ENCODE results near the gene ABCD1.

DNA sequence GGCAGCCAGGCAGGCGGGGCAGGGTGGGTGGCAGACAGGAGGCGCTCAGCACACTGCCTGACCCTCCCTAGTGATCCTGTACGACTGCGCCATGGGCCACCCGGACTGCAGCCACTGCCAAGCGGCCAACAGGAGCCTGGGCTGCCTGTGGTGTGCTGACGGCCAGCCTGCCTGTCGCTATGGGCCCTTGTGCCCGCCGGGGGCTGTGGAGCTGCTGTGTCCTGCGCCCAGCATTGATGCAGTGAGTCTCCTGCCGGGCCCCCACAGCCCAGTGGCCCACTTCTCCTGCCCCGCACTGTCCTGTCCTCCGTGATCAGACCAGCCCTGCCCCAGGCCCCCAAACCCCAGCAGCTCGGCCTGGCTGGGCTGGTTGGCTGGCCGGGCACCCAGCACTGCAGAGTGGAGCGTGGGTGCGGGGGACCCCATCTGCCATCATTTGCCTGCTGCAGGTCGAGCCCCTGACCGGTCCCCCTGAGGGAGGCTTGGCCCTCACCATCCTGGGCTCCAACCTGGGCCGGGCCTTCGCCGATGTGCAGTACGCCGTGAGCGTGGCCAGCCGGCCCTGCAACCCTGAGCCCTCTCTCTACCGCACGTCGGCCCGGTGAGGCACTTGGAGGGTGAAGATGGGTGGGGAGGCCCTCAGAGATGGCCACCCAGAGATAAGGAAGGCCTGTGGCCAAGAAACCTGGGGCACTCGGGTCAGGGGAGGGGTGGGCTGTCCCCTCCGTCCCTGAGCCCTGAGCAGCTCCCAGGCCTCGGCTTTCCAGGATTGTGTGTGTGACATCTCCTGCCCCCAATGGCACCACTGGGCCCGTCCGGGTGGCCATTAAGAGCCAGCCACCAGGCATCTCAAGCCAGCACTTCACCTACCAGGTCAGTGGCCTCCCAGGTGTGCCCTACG lies 47.0 kb downstream of the ABCD1 start:
- TF ChIP-seq, protein P1, sequence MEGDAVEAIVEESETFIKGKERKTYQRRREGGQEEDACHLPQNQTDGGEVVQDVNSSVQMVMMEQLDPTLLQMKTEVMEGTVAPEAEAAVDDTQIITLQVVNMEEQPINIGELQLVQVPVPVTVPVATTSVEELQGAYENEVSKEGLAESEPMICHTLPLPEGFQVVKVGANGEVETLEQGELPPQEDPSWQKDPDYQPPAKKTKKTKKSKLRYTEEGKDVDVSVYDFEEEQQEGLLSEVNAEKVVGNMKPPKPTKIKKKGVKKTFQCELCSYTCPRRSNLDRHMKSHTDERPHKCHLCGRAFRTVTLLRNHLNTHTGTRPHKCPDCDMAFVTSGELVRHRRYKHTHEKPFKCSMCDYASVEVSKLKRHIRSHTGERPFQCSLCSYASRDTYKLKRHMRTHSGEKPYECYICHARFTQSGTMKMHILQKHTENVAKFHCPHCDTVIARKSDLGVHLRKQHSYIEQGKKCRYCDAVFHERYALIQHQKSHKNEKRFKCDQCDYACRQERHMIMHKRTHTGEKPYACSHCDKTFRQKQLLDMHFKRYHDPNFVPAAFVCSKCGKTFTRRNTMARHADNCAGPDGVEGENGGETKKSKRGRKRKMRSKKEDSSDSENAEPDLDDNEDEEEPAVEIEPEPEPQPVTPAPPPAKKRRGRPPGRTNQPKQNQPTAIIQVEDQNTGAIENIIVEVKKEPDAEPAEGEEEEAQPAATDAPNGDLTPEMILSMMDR (IDR thresholded peaks at IDR 0.05 in 4 of 5, conservative IDR thresholded peaks at IDR 0.05 in 1 of 5), result no peak
- no peak for TF ChIP-seq POLR2A (IDR thresholded peaks at IDR 0.05)
